COLO668 (cell line): ENCODE data around the gene ZBTB22.
"Not testable (repeated sequence)": the region's sequence is repeated elsewhere in the genome, so short reads cannot be mapped to it uniquely, and the experiment has no call there.

Experiments
- DNase-seq: peaks from one replicate; lab custom pipeline; 2025; ENCODE audit not compliant: unreplicated experiment; lab: John Stamatoyannopoulos, UW

The ZBTB22 gene

GRCh38 chr6:33317669-33318425, at the start of gene ZBTB22:
Gene ZBTB22, minus strand, starts transcription at chr6:33317744. Its CDS starts 828 bp downstream, at chr6:33316916.
- peak; percentile 85 for DNase-seq

GRCh38 chr6:33367009-33367714, 49.6 kb upstream of the ZBTB22 start:
- DNase-seq: no peak

GRCh38 chr6:33365206-33365971, 47.8 kb upstream of the ZBTB22 start:
- not testable (repeated sequence) for DNase-seq

- peak; percentile 7 for DNase-seq
These were observed 47.1 kb upstream of the ZBTB22 start for GRCh38 chr6:33364475-33365205.

GRCh38 chr6:33363486-33363885, 45.9 kb upstream of the ZBTB22 start:
- DNase-seq: not testable (repeated sequence)

- no peak for DNase-seq
These were observed 41.8 kb upstream of the ZBTB22 start for GRCh38 chr6:33359331-33359730.

GRCh38 chr6:33357160-33357871, 39.8 kb upstream of the ZBTB22 start:
- DNase-seq: not testable (repeated sequence)

GRCh38 chr6:33356295-33356694, 38.8 kb upstream of the ZBTB22 start:
- DNase-seq: no peak

GRCh38 chr6:33355860-33356259, 38.3 kb upstream of the ZBTB22 start:
- DNase-seq: not testable (repeated sequence)

- DNase-seq: no peak
These were observed 30.3 kb upstream of the ZBTB22 start for GRCh38 chr6:33347816-33348215.

- DNase-seq: not testable (repeated sequence)
These were observed 29.4 kb upstream of the ZBTB22 start for GRCh38 chr6:33346972-33347371.

GRCh38 chr6:33344701-33345697, 27.5 kb upstream of the ZBTB22 start:
- peak; percentile 30 for DNase-seq

- no peak for DNase-seq
These were observed 26.5 kb upstream of the ZBTB22 start for GRCh38 chr6:33343953-33344611.

GRCh38 chr6:33343606-33343952, 26.0 kb upstream of the ZBTB22 start:
- not testable (repeated sequence) for DNase-seq

- DNase-seq: no peak
These were observed 21.6 kb upstream of the ZBTB22 start for GRCh38 chr6:33339193-33339592.

- DNase-seq: no peak
These were observed 19.0 kb upstream of the ZBTB22 start for GRCh38 chr6:33336495-33336894.

GRCh38 chr6:33335916-33336315, 18.4 kb upstream of the ZBTB22 start:
- DNase-seq: no peak

GRCh38 chr6:33333666-33334065, 16.1 kb upstream of the ZBTB22 start:
- DNase-seq: no peak

- no peak for DNase-seq
These were observed 13.2 kb upstream of the ZBTB22 start for GRCh38 chr6:33330736-33331135.
